Caki2 (cell line): ENCODE measurements around the gene ANKRD28. TPM values are rescaled to one million over a fixed set of nuclear protein-coding genes. Genes with fewer than 3 reads are reported as not detected.

Experiments
- DNase-seq: peaks from one replicate; pipeline ENCODE4 v3.0.0-alpha.2; 2015; ENCODE audit warnings: low read depth
- in situ Hi-C: cut with HindIII; loops from 2 replicates; pipeline ENCODE4 v1.10.0; 2016; ENCODE audit warnings: low sequenced_read_pairs, low pct_unique_long_range_greater_than_20kb, mixed read lengths
- total RNA-seq: library from RNA; depleted of rRNA; stranded (reverse); fragments of >200 nt; shearing (Covaris generic); gene quantifications from 2 replicates; pipeline ENCODE4 v1.2.3, GENCODE V29; 2014; ENCODE audit warnings: low replicate concordance

ANKRD28 gene
- total RNA-seq, 1 experiment from 2014 or later = 41.5 TPM

GRCh38 chr3:15694628-15695027 is 103.2 kb downstream of the ANKRD28 start:
- in situ Hi-C loops = no loop called here
- no peak for DNase-seq

DNA sequence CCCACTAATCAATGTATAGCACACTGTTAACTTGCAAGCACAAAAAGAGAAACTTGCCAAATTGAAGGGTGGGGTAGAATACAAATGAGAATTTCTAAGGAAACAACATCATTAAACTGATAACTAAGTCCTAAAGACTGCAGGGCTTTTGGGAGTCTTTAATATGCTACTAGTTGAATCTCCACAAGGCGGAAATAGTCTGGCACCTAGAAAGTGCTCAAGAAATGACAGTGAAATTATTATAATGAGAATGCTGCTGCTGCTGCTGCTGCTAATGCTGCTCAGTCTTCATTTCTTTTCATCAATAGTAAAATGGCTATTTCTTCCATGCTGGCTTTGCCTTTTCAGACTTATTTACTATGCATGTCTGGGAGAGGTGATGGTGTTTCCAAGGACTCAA is 104.4 kb downstream of the ANKRD28 start:
- no peak for DNase-seq
- in situ Hi-C loops = no loop called here

DNA sequence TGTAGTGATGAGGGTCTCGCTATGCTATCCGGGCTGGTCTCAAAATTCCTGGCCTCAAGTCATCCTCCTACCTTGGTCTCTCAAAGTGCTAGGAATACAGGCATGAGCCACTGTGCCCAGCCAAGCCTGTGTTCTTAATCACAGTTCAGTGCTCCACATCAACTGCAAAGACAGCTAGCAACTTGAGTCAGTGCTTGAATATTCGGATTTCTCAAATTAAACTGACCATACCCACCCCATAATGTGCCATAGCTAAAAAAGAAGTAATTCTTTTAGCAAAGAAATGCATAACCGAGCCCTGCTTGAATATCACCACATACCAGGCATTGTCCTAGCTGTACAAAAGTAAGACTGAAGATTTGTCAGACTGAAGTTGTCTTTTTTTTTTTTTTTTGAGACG is 107.0 kb downstream of the ANKRD28 start:
- in situ Hi-C loops = no loop called here
- DNase-seq = no peak

- no peak for DNase-seq
- in situ Hi-C loops = no loop called here
Observed at GRCh38 chr3:15690230-15690629, 107.5 kb downstream of the ANKRD28 start.

DNA sequence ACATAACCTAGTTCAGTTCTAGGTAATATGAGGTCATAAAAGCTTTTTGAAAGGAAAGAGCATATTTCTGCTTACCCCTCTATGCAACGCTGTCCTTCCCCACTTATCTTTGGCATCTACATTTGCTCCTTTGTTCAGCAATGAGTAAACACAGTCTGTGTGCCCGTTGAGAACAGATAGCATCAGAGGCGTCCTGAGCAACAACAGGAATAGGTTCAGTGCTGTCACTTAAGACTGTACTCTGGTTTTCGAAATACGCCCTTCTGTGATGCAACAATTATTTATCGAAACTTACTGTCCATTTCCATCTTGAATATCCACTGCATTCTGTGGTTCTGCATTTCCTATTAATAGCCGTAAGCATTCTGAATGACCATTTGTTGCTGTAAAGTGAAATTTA is 111.9 kb downstream of the ANKRD28 start:
- DNase-seq = no peak
- in situ Hi-C loops = no loop called here

DNA sequence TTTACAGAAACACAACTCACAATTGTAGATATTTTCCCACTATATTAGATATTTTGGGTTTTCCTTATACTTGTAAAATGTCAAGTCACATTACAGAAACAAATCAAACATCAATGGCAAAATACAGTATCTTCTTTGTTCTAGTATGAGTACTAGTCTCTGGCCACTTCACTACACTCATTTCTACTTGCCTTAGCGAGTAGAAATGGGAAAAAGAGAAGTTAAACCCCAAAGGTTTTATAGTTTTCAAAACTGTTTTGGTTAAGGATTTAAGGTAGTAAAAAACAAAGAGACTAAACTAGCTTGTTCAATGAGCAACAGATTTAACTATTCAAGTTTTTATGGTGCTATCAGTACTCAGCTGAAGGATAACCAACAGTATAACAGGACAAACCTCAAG is 114.5 kb downstream of the ANKRD28 start:
- in situ Hi-C loops = no loop called here
- DNase-seq = no peak

- in situ Hi-C loops = no loop called here
- DNase-seq = no peak
Observed at GRCh38 chr3:15682561-15683185, 115.1 kb downstream of the ANKRD28 start.

DNA sequence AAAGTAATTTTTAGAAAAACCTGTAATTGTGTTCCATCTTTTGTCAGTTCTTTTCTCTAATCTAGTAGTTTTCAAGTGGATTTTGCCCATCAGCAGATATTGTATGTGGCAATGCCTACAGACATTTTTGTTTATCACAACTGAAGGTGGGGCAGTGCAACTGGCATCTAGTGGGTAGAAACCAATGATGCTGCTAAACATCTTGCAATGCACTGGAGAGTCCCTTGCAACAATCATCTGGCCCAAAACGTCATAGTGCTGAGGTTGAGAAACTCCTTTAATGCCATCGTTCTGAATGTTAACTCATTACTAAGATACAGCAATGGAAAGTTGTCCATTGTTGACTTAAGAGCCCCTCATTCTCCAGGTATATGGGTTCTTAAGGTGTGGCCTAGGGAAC is 116.1 kb downstream of the ANKRD28 start:
- no peak for DNase-seq
- in situ Hi-C loops = no loop called here

DNA sequence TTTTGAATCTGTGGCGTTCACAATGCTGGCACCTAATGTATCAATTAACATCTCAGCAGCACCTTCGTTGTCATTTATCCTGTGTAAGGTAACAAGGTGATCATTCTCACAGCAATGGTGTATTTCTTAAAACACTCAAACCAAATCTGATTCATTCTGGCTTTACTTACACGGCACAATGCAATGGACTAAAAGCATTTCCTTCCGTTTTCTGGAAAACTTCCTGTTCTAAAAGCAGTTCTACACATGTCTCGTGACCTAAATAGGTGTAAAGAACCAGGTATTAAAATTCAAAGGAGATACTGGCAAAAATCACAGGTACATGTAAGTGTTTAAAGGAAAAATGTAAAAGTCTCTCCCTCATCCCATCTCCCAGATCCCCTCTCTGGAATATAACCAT is 118.5 kb downstream of the ANKRD28 start:
- in situ Hi-C loops = no loop called here

DNA sequence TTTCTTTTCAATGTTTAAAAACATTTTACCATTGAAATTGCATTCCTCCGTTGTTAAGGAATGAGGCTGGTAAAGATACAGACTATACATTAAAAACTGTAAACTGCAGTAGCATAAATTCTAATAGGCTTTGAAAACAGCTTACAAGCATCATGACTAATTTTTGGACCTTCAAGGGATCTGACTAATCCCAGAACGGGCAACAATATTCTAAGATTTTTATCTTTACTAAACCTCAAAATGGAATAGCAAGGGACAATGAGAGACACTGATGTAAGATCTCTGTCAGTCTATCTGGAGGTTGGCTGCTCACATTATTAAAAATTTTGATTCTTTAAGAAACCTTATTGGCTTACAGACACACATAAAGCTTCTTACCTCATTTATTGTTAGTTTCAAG is 121.5 kb downstream of the ANKRD28 start:
- no peak for DNase-seq
- in situ Hi-C loops = no loop called here

More for the DNA sequence above, 118.5 kb downstream of the ANKRD28 start:
- no peak for DNase-seq

- DNase-seq = no peak
- in situ Hi-C loops = no loop called here
Observed at GRCh38 chr3:15673536-15673935, 124.2 kb downstream of the ANKRD28 start.

- in situ Hi-C loops = no loop called here
- DNase-seq = no peak
Observed at GRCh38 chr3:15667484-15667883, 130.3 kb downstream of the ANKRD28 start.

GRCh38 chr3:15666277-15666676 is 131.5 kb downstream of the ANKRD28 start:
- DNase-seq = no peak
- in situ Hi-C loops = no loop called here

GRCh38 chr3:15665510-15666150 is 132.1 kb downstream of the ANKRD28 start:
- no peak for DNase-seq
- in situ Hi-C loops = no loop called here

DNA sequence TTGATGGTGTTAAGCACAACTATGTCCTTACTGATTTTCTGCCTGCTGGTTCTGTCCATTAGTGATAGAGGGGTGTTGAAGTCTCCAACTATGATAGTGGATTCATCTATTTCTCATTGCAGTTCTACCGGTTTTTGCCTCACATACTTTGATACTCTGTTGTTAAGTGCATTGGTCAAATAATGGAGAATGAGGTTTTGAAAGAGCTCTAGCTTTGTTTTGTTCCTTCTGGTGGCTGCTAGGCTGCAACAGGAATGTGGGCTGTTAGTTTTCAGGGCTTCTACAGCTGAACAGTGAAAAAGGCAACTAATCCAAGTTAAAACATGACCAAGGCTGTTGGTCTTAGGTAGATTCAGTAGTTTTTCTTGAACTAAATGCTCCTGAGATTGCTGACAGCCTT is 133.6 kb downstream of the ANKRD28 start:
- DNase-seq = no peak
- in situ Hi-C loops = no loop called here

DNA sequence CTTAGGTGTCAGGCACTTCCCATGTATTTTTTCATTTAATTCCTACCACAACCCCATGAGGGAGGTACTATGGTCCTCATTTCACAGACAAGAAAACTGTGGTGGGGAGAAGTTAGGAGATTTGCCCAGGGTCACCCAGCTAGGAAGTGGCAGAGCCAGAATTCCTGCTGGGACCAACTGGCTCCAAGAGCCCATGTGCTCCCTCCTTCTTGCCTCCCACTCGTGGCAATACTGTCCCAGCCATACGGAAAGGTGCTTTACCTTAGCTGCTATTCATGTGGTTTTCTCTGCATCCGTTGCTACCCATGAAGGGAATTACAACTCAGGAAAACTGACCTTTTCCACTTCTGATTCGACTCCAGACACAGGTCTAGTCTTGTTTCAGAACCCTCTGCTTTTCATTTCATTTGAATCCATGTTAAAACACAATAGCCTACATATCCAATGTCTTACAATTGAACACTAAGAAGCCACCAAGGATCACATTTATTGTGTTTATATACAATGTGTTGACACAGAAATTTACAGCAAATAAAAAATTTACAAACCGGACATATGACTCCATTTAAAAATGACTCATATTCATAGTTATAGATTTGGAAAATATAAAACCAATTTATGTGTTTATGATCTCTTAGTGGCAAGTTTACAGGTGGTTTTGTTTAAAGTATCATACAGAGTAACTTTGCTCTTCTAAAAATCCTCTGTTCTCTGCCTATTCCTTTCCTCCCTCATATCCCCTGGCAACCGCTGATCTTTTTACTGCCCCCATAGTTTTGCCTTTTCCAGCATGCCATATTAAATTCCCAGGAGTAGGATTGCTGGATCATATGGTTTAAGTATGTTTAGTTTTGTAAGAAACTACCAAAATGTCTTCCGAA is 137.5 kb downstream of the ANKRD28 start:
- in situ Hi-C loops = no loop called here
- DNase-seq = no peak

DNA sequence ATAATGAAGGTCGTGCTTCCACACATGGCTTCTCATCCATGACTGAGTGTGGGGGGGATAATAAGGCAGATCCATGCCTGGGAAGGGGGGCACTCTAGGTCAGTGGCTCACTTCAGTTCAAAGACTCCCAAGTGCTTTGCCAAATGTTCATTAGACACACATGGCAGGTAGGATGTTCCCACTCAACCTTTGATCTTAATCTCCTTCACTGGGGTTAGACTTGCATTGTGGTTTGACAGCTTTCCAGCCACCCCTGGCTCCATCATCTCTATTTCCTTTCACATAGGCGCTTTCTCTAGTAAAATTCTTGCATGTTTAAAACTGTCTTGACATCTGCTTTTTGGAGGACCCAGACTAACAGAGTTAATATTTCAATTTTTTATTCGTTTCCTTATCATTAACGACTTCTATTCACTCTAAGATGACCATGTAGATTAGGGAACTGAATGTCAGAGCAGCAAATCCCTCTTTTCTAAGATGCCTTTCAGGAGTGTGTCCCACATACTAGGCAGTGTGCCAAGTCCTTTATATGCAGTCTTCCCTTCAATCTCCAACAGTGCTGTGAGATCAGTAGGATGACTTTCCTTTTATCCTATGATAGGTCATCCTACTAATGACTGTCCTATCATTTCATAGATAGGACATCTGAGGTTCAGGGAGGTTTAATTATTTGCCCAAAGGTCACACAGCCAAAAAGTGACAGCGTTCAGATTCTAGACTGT is 138.4 kb downstream of the ANKRD28 start:
- in situ Hi-C loops = no loop called here
- peak; percentile 21 for DNase-seq

DNA sequence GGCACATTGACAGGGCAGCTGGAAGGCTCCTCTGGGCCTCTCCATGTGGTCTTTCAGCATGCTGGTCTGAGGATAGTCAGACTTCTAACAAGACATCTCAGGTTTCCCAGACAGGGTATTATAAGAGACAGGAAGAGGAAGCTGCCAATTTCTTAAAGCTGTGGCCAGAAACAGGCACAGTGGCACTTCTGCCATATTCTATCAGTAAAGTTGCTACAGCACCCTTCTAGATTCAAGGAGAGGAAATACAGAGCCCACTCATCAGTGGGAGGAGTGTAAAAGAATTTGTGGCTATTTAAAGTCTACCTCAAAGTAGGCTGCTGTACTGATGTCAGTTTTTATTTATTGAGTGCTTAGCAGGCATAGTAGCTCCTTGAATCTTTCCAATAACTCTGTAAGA is 140.8 kb downstream of the ANKRD28 start:
- in situ Hi-C loops = no loop called here
- DNase-seq = no peak

- in situ Hi-C loops = no loop called here
- DNase-seq = no peak
Observed at GRCh38 chr3:15656342-15656741, 141.4 kb downstream of the ANKRD28 start.
